Esophagus muscularis mucosa (tissue), 3 donors: ENCODE measurements around the gene ANGPT4.

ENCODE experiments used
- CTCF ChIP-seq, 3 experiments: fragments of 200-600 bp in 2 of 3; fragments of 450-650 bp in 1 of 3; sonication (generic) in 2 of 3; IDR thresholded peaks; one replicate each; pipeline ENCODE4 v1.5.1; 2017 to 2019; ENCODE audit warnings: antibody characterized with exemption in 3 of 3, mild to moderate bottlenecking in 2 of 3, moderate library complexity in 1 of 3
- POLR2A ChIP-seq: fragments of 450-650 bp; IDR thresholded peaks from one replicate; pipeline ENCODE4 v1.6.1; 2017; ENCODE audit warnings: antibody characterized with exemption, moderate library complexity, mild to moderate bottlenecking, low read depth
- POLR2AphosphoS5 ChIP-seq, 2 donors: sonication (generic); formaldehyde crosslinking; IDR thresholded peaks; one replicate each; pipeline ENCODE4 v1.6.1; 2017; ENCODE audit warnings: antibody characterized with exemption in 2 of 2

GRCh38 chr20:855466-856360 lies 60.4 kb downstream of the ANGPT4 start:
- TF ChIP-seq CTCF (IDR thresholded peaks at IDR 0.05) (no peak), POLR2AphosphoS5 (IDR thresholded peaks at IDR 0.05) (no peak), POLR2A (no peak)
